Fibroblast of lung (primary cell): Measurements from ENCODE around the gene TRPM4.

Source experiments
- CTCF ChIP-seq, 2 donors: IDR thresholded peaks in 1 of 2; conservative IDR thresholded peaks in 1 of 2; 1 replicate in 1 of 2; 2 replicates in 1 of 2; pipeline ENCODE4 v1.5.1; 2011 to 2012; ENCODE audit warnings: low read length in 2 of 2, control low read depth in 1 of 2, inconsistent platforms in 1 of 2, low read depth in 1 of 2, mild to moderate bottlenecking in 1 of 2
- EZH2 ChIP-seq: IDR thresholded peaks from 2 replicates; pipeline ENCODE4 v1.5.1; 2012; ENCODE audit warnings: low read length, control low read depth, mild to moderate bottlenecking; ENCODE audit errors: missing control alignments

GRCh38 chr19:49153167-49153809 lies 4.3 kb upstream of the TRPM4 start:
- TF ChIP-seq CTCF (conservative IDR thresholded peaks at IDR 0.05 in 1 of 2, IDR thresholded peaks at IDR 0.05 in 1 of 2; ENCODE audit: low read depth in 1 of 2, low read length in 2 of 2) (no peak), EZH2 (no peak)
